GM15510 (cell line): ENCODE results near the gene FNDC5.

Source experiments
- POLR2A ChIP-seq: IDR thresholded peaks from 3 replicates; pipeline ENCODE4 v1.6.1; 2011; ENCODE audit warnings: borderline replicate concordance; ENCODE audit not compliant: insufficient read length; ENCODE audit errors: extremely low read depth

FNDC5 gene

DNA sequence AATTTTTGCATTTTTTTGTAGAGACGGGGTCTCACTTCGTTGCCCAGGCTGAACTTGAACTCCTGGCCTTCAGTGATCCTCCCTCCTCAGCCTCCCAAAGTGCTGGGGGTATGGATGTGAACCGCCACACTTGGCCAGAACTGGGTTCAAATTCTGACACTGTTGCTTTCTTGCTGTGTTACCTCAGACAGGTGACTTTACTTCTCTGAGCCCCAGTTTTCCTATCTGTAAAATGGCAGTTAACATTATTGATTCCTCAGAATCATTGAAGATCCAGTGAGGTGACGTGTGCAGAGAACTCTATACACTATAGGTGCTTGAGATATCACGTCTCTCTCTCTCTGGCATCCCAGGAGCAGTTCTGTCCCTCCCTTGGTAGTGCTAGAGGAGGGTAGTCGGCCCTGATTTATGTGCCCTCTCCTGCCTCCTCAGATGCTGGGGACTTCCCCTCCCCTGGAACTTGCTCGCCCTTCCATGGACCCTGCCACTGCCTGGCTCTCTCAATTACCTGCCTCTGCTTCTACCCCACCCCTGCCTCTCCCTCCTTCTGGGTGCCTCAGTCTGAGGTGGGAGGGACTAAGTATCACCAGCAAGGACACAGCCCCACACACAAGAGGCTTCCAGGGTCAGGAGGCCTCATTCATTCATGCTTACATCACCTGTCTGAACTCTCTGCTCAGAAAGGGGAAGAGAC, 12.8 kb upstream of the FNDC5 start:
- TF ChIP-seq POLR2A: no peak

DNA sequence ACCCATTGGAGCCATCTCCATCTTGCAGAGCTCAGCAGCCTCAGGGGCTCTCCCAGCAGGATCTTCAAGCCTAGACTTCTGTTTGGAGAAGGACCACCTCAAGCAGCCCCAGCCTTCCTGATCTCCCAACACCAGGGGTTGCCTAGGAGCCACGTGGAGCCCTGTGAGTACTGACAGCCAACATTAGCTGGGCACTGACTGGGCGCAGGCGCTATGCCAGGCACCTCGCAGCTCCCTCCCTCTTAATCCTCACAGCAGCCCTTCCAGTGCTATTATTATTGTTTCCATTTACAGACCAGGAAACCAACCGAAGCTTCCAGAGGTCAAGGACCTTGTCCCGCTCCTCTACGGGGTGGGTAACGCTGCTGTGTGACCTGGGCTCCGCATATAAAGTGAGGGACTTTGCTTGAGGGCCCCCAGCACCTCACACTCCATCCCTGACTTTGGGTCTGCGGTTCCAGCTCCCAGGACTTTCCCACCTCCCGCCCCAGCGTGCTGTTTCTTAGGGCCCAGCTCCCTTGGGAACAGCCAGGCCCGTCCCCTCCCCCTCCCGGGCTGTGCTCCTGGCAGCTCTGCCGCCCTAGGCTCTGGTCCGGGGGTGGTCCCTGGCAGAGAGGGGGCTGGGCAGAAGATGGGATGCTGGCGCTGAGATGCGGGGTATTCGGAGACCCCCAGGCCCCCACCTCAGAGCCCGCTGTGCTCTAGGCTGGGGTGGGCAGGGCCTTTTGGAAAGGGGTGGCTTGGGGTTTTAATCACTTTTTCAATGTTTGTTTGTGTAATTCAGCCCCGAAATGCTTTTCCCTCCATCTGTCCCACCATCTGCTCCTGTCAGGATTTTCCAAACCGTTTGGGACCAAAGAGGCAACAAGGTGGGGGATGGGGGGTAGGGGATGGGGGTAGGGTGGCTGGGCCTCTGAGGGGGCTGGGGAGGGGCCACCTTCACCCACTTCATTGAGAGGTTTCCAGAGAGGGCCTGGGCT, 11.4 kb upstream of the FNDC5 start:
- TF ChIP-seq POLR2A: no peak

DNA sequence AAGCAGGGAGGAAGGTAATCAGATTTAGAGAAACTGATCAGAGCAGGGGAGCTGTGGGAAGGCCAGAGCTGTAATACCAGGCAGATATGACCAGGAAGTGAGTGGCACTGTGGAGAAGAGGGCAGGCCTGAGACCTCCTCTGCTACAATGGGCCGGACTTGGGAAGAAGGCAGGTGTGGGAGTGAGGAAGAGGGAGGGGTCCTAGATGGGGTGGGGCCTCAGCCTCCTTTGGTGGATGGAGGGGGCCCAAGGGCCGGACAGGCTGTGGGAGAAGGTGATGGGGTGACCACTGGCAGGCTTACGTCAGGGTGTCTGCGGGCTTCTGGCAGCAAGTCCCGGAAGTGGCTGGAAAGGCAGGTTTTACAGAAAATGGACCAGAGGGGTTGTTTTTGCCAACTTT, 10.6 kb upstream of the FNDC5 start:
- TF ChIP-seq POLR2A: no peak

DNA sequence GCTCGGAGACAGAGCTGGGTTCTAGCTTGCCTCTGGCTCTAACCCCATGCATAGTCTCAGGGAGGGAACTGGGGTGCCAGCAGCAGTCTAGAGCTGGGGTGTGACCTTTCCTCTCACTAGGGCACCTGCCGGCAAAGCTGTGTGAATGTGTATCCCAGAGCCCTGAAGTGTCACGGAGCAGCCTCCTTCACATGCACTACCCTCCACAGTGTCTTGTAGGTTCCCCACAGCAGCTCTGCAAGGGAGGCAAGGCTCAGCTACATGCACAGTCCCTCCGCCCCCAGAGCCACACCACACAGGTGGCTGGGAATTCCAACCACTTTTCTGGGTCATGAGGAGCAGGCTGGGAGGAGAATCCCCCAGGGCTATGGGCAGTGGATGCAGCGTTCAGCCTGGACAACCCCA, 7.9 kb upstream of the FNDC5 start:
- no peak for TF ChIP-seq POLR2A

DNA sequence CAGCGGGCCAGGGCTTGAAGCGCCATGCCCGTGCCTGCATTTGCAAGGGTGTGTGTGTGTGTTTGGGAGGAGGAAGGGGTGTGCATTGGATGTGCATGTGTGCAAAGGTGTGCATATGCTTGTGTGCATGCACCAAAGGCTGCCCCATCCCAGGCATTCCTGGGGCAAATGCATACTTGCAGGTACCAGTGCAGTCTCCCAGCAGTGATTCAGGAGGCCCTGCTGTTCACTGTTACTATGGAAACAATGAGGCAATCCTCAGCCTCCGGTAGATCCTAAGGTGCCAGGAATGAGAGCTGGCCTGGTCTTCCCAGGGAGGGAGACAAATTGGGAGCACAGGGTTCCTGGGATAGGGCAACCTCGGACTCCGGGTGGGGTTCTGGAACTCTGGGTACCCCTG, 7.5 kb upstream of the FNDC5 start:
- no peak for TF ChIP-seq POLR2A

DNA sequence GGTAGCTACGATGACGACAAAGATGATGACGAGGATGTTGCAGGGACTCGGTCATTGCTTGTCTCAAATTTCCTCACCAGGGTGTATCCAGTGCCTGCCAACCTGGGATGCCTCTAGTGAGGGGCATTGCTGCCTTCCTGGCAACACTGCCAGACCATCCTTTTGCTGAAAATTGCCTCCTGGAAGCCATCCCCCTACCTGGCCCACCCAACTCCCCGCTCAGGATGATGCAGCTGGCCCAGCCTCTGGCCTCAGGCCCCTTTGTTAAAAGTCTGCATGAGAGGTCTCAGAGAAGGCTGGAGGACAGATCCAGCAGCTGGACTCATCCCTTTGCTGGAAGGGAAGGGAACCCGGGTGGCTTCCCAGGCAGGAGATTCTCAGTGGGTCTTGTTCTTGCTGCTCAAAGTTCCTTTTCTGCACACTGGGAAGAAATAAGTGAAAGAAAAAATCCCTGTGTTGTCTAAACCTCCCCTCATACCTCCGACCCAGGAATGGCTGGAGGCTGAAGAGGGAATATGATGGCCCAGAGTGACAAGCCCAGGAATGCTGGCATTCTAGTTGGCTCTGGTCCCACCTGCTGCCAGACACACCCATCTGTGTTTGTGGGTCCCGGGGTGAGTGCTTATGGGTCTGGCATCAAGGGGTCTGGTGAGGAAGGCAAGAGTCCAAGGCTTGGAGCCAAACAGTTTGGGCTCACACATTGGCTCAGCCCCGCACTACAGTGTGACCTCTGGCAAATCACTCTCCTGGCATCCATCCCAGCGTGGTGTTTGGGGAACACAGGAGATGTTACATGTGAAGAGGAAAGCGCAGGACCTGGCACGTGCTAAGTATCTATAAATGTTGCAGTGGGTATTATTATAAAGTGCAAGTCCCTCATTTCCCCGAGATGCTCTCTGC, 6.7 kb upstream of the FNDC5 start:
- no peak for TF ChIP-seq POLR2A

DNA sequence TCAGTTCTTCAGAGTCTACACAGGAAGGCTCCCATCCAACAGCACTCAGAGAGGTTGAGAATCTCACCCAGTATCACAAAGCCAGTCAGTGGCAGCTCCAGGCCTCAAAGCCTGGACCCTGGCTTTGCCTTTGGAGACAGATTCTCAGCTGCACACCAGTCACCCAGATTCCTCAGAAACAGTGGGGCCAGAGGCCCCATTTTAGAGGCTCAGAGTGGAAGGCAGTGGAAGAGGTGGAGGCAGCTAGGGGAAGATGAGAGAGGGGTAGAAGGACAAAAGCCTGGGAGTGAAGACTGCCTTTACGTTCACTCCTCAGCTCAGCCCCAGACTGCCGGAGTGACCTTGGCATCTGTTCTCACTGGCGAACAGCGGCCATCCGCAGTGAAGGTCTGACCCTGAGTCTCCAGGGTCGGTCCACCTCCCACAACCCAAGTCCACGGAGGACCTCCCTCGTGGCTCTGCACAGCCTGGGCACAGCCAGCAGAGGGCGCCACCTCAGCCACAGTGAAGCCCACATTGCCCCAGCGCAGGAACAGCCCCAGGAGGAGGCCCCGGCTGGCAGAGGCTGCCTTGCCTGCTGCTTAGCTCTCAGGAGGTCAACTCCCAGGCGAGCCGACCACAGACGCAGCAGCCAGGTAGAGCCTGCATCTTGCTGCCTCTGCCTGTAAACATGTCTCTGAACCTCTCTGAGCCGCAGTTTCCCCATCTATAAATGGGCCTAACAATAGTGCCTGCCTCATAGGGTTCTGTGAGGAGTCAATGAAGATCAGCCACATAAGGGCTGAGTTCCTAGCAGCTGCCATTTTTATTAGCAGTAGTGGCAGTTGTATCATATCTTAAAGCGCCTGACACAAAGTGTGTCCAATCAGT, 5.9 kb upstream of the FNDC5 start:
- TF ChIP-seq POLR2A: no peak

DNA sequence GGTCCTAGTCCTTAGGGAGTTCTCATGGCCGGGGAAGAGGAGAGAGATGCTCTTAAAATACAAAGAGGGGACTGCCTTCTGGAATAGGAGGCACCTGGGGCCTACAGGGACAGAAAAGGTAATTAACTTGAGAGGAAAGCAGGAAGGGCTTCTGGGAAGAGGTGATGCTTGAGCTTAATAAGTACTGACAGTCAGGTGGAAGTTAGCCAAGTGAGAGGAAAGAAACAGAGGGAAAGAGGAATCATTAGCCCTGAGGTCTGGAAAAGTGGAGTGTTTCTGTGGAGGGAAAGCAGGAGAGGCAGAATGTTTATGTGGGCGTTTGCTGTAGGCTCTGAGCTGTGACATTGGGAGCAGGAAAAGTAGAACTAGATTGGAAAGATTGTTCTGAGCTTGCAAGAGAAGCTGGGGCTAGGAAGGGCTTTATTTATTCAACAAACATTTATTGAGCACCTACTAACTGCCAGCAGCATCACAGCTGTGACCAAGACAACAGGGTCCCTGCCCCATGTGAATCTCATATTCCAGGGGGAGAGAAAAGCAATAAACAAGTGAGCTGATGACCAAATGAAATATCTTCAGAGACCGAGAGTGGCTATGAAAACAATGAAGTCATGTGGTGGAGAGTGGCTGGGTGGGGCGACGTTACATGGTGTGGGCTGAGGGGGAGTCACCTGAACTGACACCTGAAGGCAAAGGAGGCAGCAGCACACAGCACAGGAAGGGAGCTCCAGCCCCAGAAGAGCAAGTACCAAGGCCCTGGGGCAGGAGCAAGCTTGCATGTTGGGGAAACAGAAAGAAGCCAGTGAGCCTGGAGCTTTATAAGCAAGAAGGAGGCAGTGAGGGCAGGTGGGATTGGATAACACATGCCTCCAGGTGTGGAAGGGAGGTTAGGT, 4.4 kb upstream of the FNDC5 start:
- no peak for TF ChIP-seq POLR2A

DNA sequence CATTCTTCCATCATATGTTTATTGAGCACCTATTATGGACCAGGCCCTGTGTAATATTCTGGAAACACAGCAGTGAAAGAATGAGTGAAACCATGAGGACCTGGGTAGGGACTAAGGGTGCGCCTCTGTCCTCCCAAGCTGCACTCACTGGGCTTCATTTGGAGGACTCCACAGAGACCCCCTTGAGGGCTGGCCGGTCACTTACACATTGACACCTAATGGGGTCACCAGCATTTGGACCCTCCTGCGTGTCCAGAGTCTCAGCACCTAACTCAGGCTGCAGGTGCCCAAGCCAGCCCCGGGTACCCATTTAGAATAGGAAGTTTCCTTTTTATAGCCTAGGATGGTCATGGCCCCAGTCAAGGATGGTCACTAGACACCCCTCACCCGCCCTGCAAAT, 2.8 kb upstream of the FNDC5 start:
- no peak for TF ChIP-seq POLR2A

DNA sequence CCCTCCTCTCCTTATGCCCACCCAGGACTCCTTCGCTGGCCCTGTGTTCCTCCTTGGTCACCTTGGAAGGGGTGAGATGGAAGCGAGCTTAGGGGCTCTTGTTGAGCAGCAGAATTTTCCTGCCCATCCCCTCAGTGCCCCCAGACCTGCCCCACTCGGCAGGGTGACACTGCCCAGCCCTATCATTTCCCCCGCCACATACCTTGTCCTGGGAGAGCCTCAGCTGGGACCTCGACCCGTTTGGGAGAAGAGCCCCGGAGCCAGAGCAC, 1.4 kb upstream of the FNDC5 start:
- TF ChIP-seq POLR2A: no peak

DNA sequence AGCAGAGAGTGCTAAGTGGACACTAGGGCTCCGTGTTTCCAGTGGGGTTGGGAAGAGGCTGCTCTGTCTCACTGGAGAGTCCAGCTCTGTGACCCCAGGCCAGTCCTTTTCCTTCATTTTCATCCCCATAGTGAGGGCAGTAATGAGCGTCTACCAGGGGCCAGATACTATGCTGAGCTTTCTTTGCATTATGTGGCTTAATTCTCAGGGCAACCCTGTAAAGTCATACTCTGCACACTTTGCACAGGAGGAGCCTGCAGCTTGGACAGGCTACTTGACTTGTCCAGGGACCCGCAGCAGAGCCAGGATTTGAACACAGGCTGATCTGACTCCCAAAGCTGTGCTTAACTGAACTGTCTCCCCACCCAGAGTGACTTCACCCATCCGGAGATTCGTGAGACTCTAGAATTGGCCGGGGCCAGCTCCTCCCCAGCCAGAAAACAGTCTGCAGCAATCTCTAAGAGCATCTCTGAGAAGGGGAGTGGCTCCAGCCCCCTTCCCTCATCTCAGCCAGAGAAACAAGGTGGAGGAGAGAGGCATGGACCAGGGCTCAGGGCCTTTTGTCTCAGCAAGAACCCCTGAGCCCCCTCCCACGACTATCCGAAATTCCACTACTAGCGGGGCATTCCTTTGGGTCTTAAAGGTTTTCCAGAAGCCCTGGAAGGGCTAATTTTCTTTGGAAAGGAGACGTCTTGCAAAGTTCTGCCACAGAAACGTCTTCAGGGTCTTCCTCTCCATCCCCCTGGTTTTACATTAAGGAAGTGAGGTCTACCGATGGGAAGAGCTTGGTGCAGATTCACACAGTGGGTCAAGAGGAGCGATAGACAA, 866 bp upstream of the FNDC5 start:
- no peak for TF ChIP-seq POLR2A

DNA sequence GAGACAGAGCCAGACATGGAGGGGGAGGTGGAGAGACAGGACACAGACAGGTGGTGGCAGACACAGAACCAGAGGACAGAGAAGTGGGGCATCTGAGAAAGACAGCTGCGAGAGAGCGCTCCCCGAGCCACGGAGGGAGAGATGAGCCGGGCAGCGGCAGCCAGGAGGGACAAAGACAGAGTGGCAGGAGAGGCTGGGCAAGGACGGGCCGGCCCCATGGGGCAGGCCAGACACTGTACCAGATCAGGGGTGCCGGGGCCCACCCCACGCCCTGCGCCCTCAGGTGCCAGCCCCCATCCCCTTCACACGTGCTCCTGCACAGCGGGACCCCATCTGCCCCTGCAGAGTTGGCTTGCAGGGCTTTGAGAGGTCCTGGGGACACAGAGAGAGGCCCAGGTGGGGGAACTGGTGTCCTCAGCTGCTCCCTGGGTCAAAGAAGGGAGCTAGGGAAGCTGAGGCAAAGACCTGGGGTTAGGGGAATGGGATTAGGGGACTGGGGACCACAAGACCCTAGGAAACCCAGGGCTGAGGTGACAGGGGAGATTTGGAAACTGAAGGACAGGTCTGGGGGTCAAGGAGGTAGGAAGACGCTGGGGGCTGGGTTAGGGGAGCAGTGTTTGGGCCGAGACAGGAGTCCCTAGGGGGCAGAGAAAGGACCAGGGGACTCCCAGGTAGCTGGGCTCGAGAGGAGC, 643 bp downstream of the FNDC5 start:
- TF ChIP-seq POLR2A: no peak
